ENCODE measurements around the gene NDUFC1.
"Not testable (repeated sequence)": the region's sequence is repeated elsewhere in the genome, so short reads cannot be mapped to it uniquely, and the experiment has no call there.

The NDUFC1 gene

GRCh38 chr4:139278912-139279759, 23.1 kb downstream of the NDUFC1 start:
- DNase-seq = peak; percentile 38
- peak overlapping the region; percentile 79 for H3K4me3 Mint-ChIP-seq
- no peak overlapping the region for H3K27ac Mint-ChIP-seq

GRCh38 chr4:139278485-139278884, 23.8 kb downstream of the NDUFC1 start:
- no peak for DNase-seq
- no peak overlapping the region for H3K27ac Mint-ChIP-seq
- H3K27me3 Mint-ChIP-seq = peaks cover 50% of the 10 kb centered on the region

More at GRCh38 chr4:139278912-139279759, 23.1 kb downstream of the NDUFC1 start:
- Mint-ChIP-seq H3K4me1 (ENCODE audit: low read depth) (peaks cover 17% of the 10 kb centered on the region), H3K9me3 (no peaks in the 10 kb centered on the region), H3K27me3 (peaks cover 50% of the 10 kb centered on the region), H3K36me3 (ENCODE audit: low read depth) (peaks cover under 1% of the 10 kb centered on the region)

GRCh38 chr4:139275281-139275735, 27.0 kb downstream of the NDUFC1 start:
- Mint-ChIP-seq H3K27ac (no peak overlapping the region), H3K4me3 (no peak overlapping the region), H3K36me3 (ENCODE audit: low read depth) (no peaks in the 10 kb centered on the region), H3K27me3 (peaks cover 40% of the 10 kb centered on the region), H3K9me3 (no peaks in the 10 kb centered on the region), H3K4me1 (ENCODE audit: low read depth) (peaks cover 15% of the 10 kb centered on the region)
- no peak for DNase-seq

More at GRCh38 chr4:139278485-139278884, 23.8 kb downstream of the NDUFC1 start:
- H3K9me3 Mint-ChIP-seq = no peaks in the 10 kb centered on the region
- peaks cover 17% of the 10 kb centered on the region for H3K4me1 Mint-ChIP-seq (ENCODE audit: low read depth)
- peak overlapping the region; percentile 79 for H3K4me3 Mint-ChIP-seq
- H3K36me3 Mint-ChIP-seq (ENCODE audit: low read depth) = no peaks in the 10 kb centered on the region

- Mint-ChIP-seq H3K36me3 (ENCODE audit: low read depth) (no peaks in the 10 kb centered on the region), H3K4me1 (ENCODE audit: low read depth) (peaks cover 11% of the 10 kb centered on the region), H3K27ac (no peak overlapping the region), H3K27me3 (peaks cover 35% of the 10 kb centered on the region), H3K4me3 (no peak overlapping the region), H3K9me3 (no peaks in the 10 kb centered on the region)
- DNase-seq = no peak
These were observed 27.5 kb downstream of the NDUFC1 start for GRCh38 chr4:139274790-139275189.

- Mint-ChIP-seq H3K27me3 (peaks cover 26% of the 10 kb centered on the region), H3K4me3 (no peak overlapping the region), H3K27ac (no peak overlapping the region), H3K9me3 (no peaks in the 10 kb centered on the region), H3K36me3 (ENCODE audit: low read depth) (no peaks in the 10 kb centered on the region), H3K4me1 (ENCODE audit: low read depth) (peaks cover 2% of the 10 kb centered on the region)
- DNase-seq = no peak
These were observed 28.4 kb downstream of the NDUFC1 start for GRCh38 chr4:139273835-139274234.

GRCh38 chr4:139267301-139267700, 35.0 kb downstream of the NDUFC1 start:
- H3K4me3 Mint-ChIP-seq = peak overlapping the region; percentile 65

GRCh38 chr4:139266583-139267257, 35.6 kb downstream of the NDUFC1 start:
- H3K36me3 Mint-ChIP-seq (ENCODE audit: low read depth) = no peaks in the 10 kb centered on the region
- H3K9me3 Mint-ChIP-seq = no peaks in the 10 kb centered on the region
- peaks cover 28% of the 10 kb centered on the region for H3K4me1 Mint-ChIP-seq (ENCODE audit: low read depth)
- peak; percentile 83 for DNase-seq
- H3K27me3 Mint-ChIP-seq = no peaks in the 10 kb centered on the region
- H3K4me3 Mint-ChIP-seq = peak overlapping the region; percentile 65
- H3K27ac Mint-ChIP-seq = peak overlapping the region; percentile 91

More at GRCh38 chr4:139267301-139267700, 35.0 kb downstream of the NDUFC1 start:
- H3K36me3 Mint-ChIP-seq (ENCODE audit: low read depth) = no peaks in the 10 kb centered on the region
- no peaks in the 10 kb centered on the region for H3K27me3 Mint-ChIP-seq
- H3K9me3 Mint-ChIP-seq = no peaks in the 10 kb centered on the region
- peak overlapping the region; percentile 91 for H3K27ac Mint-ChIP-seq
- no peak for DNase-seq
- H3K4me1 Mint-ChIP-seq (ENCODE audit: low read depth) = peaks cover 28% of the 10 kb centered on the region

GRCh38 chr4:139266208-139266582, 36.1 kb downstream of the NDUFC1 start:
- no peaks in the 10 kb centered on the region for H3K9me3 Mint-ChIP-seq
- H3K4me1 Mint-ChIP-seq (ENCODE audit: low read depth) = peaks cover 28% of the 10 kb centered on the region
- peak overlapping the region; percentile 91 for H3K27ac Mint-ChIP-seq
- H3K4me3 Mint-ChIP-seq = peak overlapping the region; percentile 65
- no peaks in the 10 kb centered on the region for H3K36me3 Mint-ChIP-seq (ENCODE audit: low read depth)
- H3K27me3 Mint-ChIP-seq = no peaks in the 10 kb centered on the region
- no peak for DNase-seq

- Mint-ChIP-seq H3K27ac (no peak overlapping the region), H3K4me3 (no peak overlapping the region), H3K4me1 (ENCODE audit: low read depth) (peaks cover 28% of the 10 kb centered on the region), H3K27me3 (no peaks in the 10 kb centered on the region), H3K9me3 (no peaks in the 10 kb centered on the region), H3K36me3 (ENCODE audit: low read depth) (no peaks in the 10 kb centered on the region)
- no peak for DNase-seq
These were observed 36.6 kb downstream of the NDUFC1 start for GRCh38 chr4:139265654-139266053.

- no peaks in the 10 kb centered on the region for H3K36me3 Mint-ChIP-seq (ENCODE audit: low read depth)
- H3K4me1 Mint-ChIP-seq (ENCODE audit: low read depth) = no peaks in the 10 kb centered on the region
- no peak overlapping the region for H3K27ac Mint-ChIP-seq
- H3K4me3 Mint-ChIP-seq = no peak overlapping the region
- no peaks in the 10 kb centered on the region for H3K27me3 Mint-ChIP-seq
- no peak for DNase-seq
- no peaks in the 10 kb centered on the region for H3K9me3 Mint-ChIP-seq
These were observed 45.9 kb downstream of the NDUFC1 start for GRCh38 chr4:139256349-139256748.

- H3K36me3 Mint-ChIP-seq (ENCODE audit: low read depth); H3K4me1 Mint-ChIP-seq (ENCODE audit: low read depth); DNase-seq; H3K27ac Mint-ChIP-seq; H3K27me3 Mint-ChIP-seq; H3K9me3 Mint-ChIP-seq; H3K4me3 Mint-ChIP-seq: not testable (repeated sequence)
These were observed 46.7 kb downstream of the NDUFC1 start for GRCh38 chr4:139255581-139255980.

- no peak for DNase-seq
- H3K27ac Mint-ChIP-seq = no peak overlapping the region
These were observed 48.6 kb downstream of the NDUFC1 start for GRCh38 chr4:139253713-139254112.

GRCh38 chr4:139253046-139253445, 49.2 kb downstream of the NDUFC1 start:
- Mint-ChIP-seq H3K4me3 (no peak overlapping the region), H3K27ac (no peak overlapping the region), H3K36me3 (ENCODE audit: low read depth) (no peaks in the 10 kb centered on the region), H3K9me3 (no peaks in the 10 kb centered on the region), H3K4me1 (ENCODE audit: low read depth) (no peaks in the 10 kb centered on the region), H3K27me3 (no peaks in the 10 kb centered on the region)
- no peak for DNase-seq

More at GRCh38 chr4:139253713-139254112, 48.6 kb downstream of the NDUFC1 start:
- no peaks in the 10 kb centered on the region for H3K27me3 Mint-ChIP-seq
- no peaks in the 10 kb centered on the region for H3K36me3 Mint-ChIP-seq (ENCODE audit: low read depth)
- H3K9me3 Mint-ChIP-seq = no peaks in the 10 kb centered on the region
- H3K4me1 Mint-ChIP-seq (ENCODE audit: low read depth) = no peaks in the 10 kb centered on the region
- no peak overlapping the region for H3K4me3 Mint-ChIP-seq

- no peak overlapping the region for H3K27ac Mint-ChIP-seq
- H3K4me3 Mint-ChIP-seq = no peak overlapping the region
- H3K27me3 Mint-ChIP-seq = no peaks in the 10 kb centered on the region
These were observed 54.5 kb downstream of the NDUFC1 start for GRCh38 chr4:139247700-139248238.

GRCh38 chr4:139247241-139247640, 55.0 kb downstream of the NDUFC1 start:
- no peak for DNase-seq
- no peaks in the 10 kb centered on the region for H3K27me3 Mint-ChIP-seq
- no peaks in the 10 kb centered on the region for H3K4me1 Mint-ChIP-seq (ENCODE audit: low read depth)
- H3K4me3 Mint-ChIP-seq = no peak overlapping the region
- no peak overlapping the region for H3K27ac Mint-ChIP-seq
- no peaks in the 10 kb centered on the region for H3K36me3 Mint-ChIP-seq (ENCODE audit: low read depth)
- no peaks in the 10 kb centered on the region for H3K9me3 Mint-ChIP-seq

More at GRCh38 chr4:139247700-139248238, 54.5 kb downstream of the NDUFC1 start:
- Mint-ChIP-seq H3K9me3 (no peaks in the 10 kb centered on the region), H3K4me1 (ENCODE audit: low read depth) (no peaks in the 10 kb centered on the region), H3K36me3 (ENCODE audit: low read depth) (no peaks in the 10 kb centered on the region)
- DNase-seq = no peak

All from activated T-cell treated with anti-CD3 and anti-CD28 coated beads, Interleukin-2, amount 50 U/mL, for 24 hours (primary cell).